PC-9 (cell line): ENCODE measurements around the gene SORCS2.

Experiments
- CTCF ChIP-seq: fragments of 200-600 bp; sonication (generic); conservative IDR thresholded peaks from 2 replicates; pipeline ENCODE4 v1.6.1; 2017; ENCODE audit warnings: mixed run types, antibody characterized with exemption, mild to moderate bottlenecking, moderate library complexity
- EZH2 ChIP-seq: fragments of 200-600 bp; sonication (generic); IDR thresholded peaks from 2 replicates; pipeline ENCODE4 v1.8.0; 2017; ENCODE audit warnings: antibody characterized with exemption, low read depth

DNA sequence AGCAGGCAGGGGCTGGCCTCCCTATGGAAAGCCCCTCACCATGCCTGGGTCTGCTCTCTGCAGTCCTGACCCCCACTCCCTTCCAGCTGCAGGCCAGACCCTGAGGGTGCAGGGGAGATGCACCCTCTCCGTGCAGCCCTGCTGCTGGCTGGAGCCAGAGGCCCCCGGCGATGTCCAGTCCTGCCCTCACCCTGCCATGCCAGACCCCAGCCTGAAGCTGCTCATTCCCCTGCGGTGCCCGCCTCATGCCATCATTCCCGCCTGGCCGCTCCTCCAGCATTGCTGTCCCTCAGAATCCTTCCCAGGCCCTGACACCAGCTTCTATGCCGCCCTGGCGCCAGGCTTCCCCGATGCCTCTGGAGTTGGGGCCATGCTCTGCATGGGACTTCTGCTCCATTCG, 72.4 kb downstream of the SORCS2 start:
- no peak for TF ChIP-seq CTCF
- no peak for TF ChIP-seq EZH2
